ENCODE results near the gene MKX. TPM values are rescaled to one million over a fixed set of nuclear protein-coding genes. Genes with fewer than 3 reads are reported as not detected.

The MKX gene
- total RNA-seq, 1 donor from 2014 or later, result 0.29 TPM

- Mint-ChIP-seq H3K27me3 (peaks cover 9% of the 10 kb centered on the region), H3K9me3 (no peaks in the 10 kb centered on the region), H3K4me3 (no peak overlapping the region), H3K27ac (no peak overlapping the region), H3K36me3 (no peaks in the 10 kb centered on the region), H3K4me1 (ENCODE audit: unreplicated experiment) (no peaks in the 10 kb centered on the region)
- no peak for TF ChIP-seq CTCF (conservative IDR thresholded peaks at IDR 0.05)
- DNase-seq (ENCODE audit: extremely low spot score, unreplicated experiment), result no peak
Measured at GRCh38 chr10:27680691-27681605, 64.7 kb downstream of the MKX start.

GRCh38 chr10:27680006-27680557, 65.5 kb downstream of the MKX start:
- Mint-ChIP-seq H3K4me3 (no peak overlapping the region), H3K9me3 (no peaks in the 10 kb centered on the region), H3K27me3 (peaks cover 9% of the 10 kb centered on the region), H3K4me1 (ENCODE audit: unreplicated experiment) (no peaks in the 10 kb centered on the region), H3K36me3 (no peaks in the 10 kb centered on the region), H3K27ac (no peak overlapping the region)
- DNase-seq (ENCODE audit: extremely low spot score, unreplicated experiment), result no peak
- TF ChIP-seq CTCF (conservative IDR thresholded peaks at IDR 0.05), result no peak

- Mint-ChIP-seq H3K27ac (no peak overlapping the region), H3K9me3 (no peaks in the 10 kb centered on the region), H3K27me3 (peaks cover 9% of the 10 kb centered on the region), H3K4me3 (no peak overlapping the region), H3K36me3 (no peaks in the 10 kb centered on the region), H3K4me1 (ENCODE audit: unreplicated experiment) (no peaks in the 10 kb centered on the region)
- no peak for DNase-seq (ENCODE audit: extremely low spot score, unreplicated experiment)
- no peak for TF ChIP-seq CTCF (conservative IDR thresholded peaks at IDR 0.05)
Measured at GRCh38 chr10:27679369-27679912, 66.2 kb downstream of the MKX start.

GRCh38 chr10:27678166-27678565, 67.5 kb downstream of the MKX start:
- Mint-ChIP-seq H3K27ac (no peak overlapping the region), H3K9me3 (no peaks in the 10 kb centered on the region), H3K4me1 (ENCODE audit: unreplicated experiment) (no peaks in the 10 kb centered on the region), H3K27me3 (peaks cover 9% of the 10 kb centered on the region), H3K36me3 (no peaks in the 10 kb centered on the region), H3K4me3 (no peak overlapping the region)
- no peak for TF ChIP-seq CTCF (conservative IDR thresholded peaks at IDR 0.05)
- no peak for DNase-seq (ENCODE audit: extremely low spot score, unreplicated experiment)

GRCh38 chr10:27673065-27673464, 72.6 kb downstream of the MKX start:
- H3K27me3 Mint-ChIP-seq, result peaks cover 10% of the 10 kb centered on the region
- no peak for DNase-seq (ENCODE audit: extremely low spot score, unreplicated experiment)
- no peaks in the 10 kb centered on the region for H3K9me3 Mint-ChIP-seq
- no peaks in the 10 kb centered on the region for H3K4me1 Mint-ChIP-seq (ENCODE audit: unreplicated experiment)
- H3K27ac Mint-ChIP-seq, result no peak overlapping the region
- no peaks in the 10 kb centered on the region for H3K36me3 Mint-ChIP-seq
- TF ChIP-seq CTCF (conservative IDR thresholded peaks at IDR 0.05), result no peak
- no peak overlapping the region for H3K4me3 Mint-ChIP-seq

All from type B pancreatic cell (in vitro differentiated cells).